HG03520 (cell line): ENCODE data around the gene SCN2B.

Experiments used
- ATAC-seq: cut with Tn5 transposase; IDR thresholded peaks from one replicate; pipeline ENCODE4 v1.9.1; 2021; ENCODE audit warnings: mild to moderate bottlenecking, moderate library complexity; ENCODE audit not compliant: unreplicated experiment

The SCN2B gene

DNA sequence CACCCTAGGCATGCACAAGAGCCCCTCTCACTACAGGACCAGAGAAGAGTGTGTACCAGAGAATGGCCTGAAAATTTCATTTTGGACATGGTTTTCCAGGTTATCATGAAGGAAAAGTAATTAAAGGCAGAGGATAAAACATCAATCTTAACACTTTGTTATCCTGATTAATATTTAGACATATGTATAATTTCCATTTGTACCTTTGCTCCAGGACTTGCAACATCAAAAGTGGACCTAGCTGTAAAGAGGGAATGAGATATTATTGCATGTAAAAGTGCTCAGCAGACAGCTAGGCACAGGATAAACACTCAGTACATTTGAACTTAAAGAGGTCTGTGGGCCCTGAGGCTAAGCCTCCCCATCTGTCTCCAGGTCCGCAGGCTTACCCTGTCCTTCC lies 21.8 kb downstream of the SCN2B start:
- ATAC-seq: no peak

GRCh38 chr11:118153976-118154375 lies 22.5 kb downstream of the SCN2B start:
- no peak for ATAC-seq

DNA sequence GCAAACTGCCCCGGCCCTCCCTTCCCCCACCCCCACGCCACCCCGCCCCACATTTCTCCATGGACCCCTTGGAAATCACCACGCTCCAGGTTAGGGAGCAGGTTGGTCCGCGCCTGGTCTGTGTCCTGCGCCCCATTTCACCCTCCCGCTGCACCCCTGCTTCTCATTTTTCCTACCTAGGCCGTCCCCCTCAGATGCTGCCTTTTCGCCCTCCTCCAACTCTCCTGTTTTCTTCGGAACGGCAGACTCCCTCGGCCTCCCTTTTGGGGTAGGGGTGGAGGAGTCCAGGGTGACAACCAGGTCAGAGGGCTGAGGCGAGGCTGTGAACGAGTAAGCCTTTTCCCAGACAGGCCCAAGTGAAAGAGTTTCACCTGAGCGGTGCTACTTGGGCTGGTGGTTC lies 22.9 kb downstream of the SCN2B start:
- ATAC-seq: no peak

- no peak for ATAC-seq
Observed at GRCh38 chr11:118152552-118153471, 23.6 kb downstream of the SCN2B start, which contains the start of gene SCN4B. SCN4B (minus strand) TSS chr11:118152823; CDS start chr11:118152673, 150 bp downstream.

- ATAC-seq: no peak
Observed at GRCh38 chr11:118152020-118152551, 24.4 kb downstream of the SCN2B start.

DNA sequence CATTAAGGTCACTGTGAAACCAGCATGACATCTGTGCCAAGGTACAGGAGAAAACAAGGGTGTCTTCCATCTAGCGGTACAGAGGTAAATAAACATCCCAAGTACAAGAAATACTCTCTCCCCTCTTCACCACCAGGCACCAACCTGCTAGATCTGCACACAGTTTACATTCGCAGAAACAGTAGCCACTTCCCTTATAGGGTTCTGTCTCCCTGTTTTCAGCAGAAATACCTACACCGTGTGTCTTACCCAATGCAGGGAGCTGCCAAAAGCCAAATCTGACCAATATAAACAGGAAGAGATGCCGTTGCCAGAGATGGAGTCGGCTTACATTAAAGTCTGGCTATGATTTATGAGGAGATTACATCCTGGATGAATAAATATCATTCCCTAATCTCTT lies 25.0 kb downstream of the SCN2B start:
- no peak for ATAC-seq

DNA sequence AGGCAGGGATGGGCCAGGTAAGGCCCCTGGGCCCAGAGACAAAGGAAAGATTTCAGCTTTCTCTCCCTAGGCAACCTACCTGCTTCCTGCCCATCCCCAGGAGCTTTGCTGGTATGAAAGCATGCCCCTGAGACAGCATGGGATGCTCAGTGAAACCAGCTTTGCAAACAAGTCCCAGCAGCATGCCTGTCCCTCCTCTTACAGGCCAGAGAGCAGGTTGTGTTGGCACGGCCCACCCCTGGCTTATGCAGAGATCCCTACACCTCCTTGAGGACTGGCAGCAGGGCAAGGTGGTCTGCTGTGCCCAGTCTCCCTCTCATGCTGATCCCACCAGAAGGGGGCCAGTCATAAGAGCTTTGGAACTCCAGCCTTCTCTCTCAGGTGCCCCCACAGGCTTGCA lies 26.9 kb downstream of the SCN2B start:
- no peak for ATAC-seq

GRCh38 chr11:118148856-118149255 lies 27.6 kb downstream of the SCN2B start:
- no peak for ATAC-seq

GRCh38 chr11:118148240-118148639 lies 28.2 kb downstream of the SCN2B start:
- ATAC-seq: no peak

GRCh38 chr11:118147502-118147901 lies 28.9 kb downstream of the SCN2B start:
- no peak for ATAC-seq

- no peak for ATAC-seq
Observed at GRCh38 chr11:118146554-118146953, 29.9 kb downstream of the SCN2B start.

- ATAC-seq: peak; percentile 71
Observed at GRCh38 chr11:118145285-118146227, 30.9 kb downstream of the SCN2B start.

- no peak for ATAC-seq
Observed at GRCh38 chr11:118144301-118145268, 31.9 kb downstream of the SCN2B start.

DNA sequence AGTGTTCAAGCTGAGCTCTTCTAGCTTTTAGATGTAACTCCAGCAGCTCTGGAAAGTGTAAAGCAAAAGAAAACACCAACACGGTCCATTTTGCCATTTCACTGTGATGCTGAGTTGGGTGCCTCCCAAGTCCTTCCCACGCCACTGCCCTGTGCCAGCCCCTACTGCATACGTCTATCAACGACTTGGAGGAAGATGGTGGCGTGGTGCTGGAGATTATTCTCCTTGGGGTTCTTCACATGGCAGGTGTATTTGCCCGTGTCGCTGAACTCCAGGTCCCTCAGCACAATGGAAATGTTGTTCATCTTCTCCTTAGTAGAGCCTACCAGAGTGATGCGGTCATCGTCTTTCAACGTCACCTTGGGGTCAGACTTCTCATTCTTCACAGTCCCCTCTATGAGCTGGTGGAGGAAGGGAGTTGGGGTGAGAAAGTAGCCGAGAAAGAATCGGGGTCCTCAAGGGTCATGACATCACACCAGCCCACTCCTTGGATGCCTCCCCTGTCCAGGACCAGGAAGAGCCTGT lies 32.7 kb downstream of the SCN2B start:
- no peak for ATAC-seq

- no peak for ATAC-seq
Observed at GRCh38 chr11:118142809-118143208, 33.6 kb downstream of the SCN2B start.

GRCh38 chr11:118142081-118142480 lies 34.4 kb downstream of the SCN2B start:
- no peak for ATAC-seq

DNA sequence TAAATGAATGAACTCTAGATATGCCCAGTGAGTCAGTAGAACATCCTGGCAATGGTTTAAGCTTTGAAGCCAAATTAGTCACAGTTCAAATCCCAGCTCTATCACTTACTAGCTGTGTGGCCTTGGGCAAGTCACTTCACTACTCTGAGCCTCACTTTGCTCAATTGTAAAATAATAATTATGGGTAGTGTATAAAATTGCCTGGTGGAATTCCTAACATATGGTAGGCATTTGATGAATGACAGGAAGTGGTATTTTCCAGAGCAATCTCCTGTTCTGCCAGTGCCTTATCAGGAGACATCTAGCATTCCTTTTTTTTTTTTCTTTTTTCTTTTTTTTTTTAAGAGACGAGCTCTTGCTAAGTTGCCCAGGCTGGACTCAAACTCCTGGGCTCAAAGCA lies 36.9 kb downstream of the SCN2B start:
- no peak for ATAC-seq

DNA sequence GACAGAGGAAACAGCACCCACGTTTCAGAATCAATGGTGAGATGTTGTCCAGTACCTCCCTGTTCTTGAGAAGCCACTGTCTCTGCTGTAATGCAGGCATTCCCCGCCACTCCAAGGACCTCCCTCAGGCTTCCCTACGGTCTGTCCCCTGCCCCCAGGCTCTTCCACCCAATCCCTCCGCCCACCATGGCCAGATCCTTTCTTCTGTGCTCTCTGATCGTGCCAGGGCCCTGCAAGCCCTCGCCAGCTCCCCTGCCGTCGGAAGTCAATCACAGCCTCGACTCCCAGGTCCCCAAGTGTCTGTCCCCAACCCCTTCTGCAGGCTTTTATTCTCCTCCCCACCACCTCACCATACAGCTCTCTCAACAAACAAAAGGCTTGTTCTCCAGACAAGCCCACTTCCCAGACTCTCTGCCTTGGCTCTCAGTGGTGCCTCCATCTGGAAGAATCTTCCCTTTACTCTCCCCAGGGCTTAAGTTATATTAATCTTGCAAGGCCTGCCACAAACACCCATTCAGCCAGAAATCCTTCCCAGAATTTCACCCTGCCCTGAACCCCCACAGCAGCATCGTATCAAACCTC lies 37.5 kb downstream of the SCN2B start:
- ATAC-seq: no peak

GRCh38 chr11:118136801-118137200 lies 39.6 kb downstream of the SCN2B start:
- ATAC-seq: no peak

DNA sequence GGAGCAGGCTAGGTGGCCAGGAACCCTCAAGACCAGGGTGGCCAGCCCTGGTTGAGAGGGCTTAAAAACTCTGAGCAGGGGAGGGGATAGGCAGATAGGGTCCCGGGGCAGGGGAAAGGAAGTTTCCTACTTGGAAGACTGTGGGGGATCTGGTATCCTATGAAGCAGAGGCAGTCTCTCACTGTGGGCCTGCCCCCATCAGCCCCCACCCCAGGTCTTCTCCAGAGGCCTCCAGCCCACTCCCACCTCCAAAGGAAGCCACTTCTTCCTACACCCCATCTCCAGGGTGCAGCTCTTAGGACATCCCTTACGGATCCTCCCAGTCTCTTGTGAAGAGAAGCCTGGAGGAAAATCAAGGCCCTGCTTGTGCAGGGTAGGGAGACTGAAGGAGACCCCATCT lies 40.1 kb downstream of the SCN2B start:
- no peak for ATAC-seq
